NCI-H345 (cell line): ENCODE measurements around the gene SUPT3H.

Source experiments
- DNase-seq: peaks from one replicate; lab custom pipeline; 2025; lab: John Stamatoyannopoulos, UW

SUPT3H gene

GRCh38 chr6:45377554-45378333, at the start of gene SUPT3H:
TSS of gene SUPT3H (minus strand) at chr6:45377934.
- DNase-seq, result peak; percentile 96

- DNase-seq, result no peak
These were observed 48.5 kb upstream of the SUPT3H start for GRCh38 chr6:45426251-45426650.

- no peak for DNase-seq
These were observed 46.7 kb upstream of the SUPT3H start for GRCh38 chr6:45424451-45424861.

GRCh38 chr6:45423824-45424450, 46.2 kb upstream of the SUPT3H start:
- DNase-seq, result no peak

- DNase-seq, result no peak
These were observed 45.5 kb upstream of the SUPT3H start for GRCh38 chr6:45423111-45423823.

- DNase-seq, result peak; percentile 28
These were observed 44.9 kb upstream of the SUPT3H start for GRCh38 chr6:45422503-45423110.

- peak; percentile 62 for DNase-seq
These were observed 44.2 kb upstream of the SUPT3H start for GRCh38 chr6:45421709-45422502.

- no peak for DNase-seq
These were observed 43.4 kb upstream of the SUPT3H start for GRCh38 chr6:45420909-45421708.

- no peak for DNase-seq
These were observed 42.6 kb upstream of the SUPT3H start for GRCh38 chr6:45420083-45420908.

GRCh38 chr6:45419571-45420082, 41.9 kb upstream of the SUPT3H start:
- DNase-seq, result no peak

GRCh38 chr6:45417436-45417835, 39.7 kb upstream of the SUPT3H start:
- DNase-seq, result no peak

GRCh38 chr6:45416700-45417099, 39.0 kb upstream of the SUPT3H start:
- DNase-seq, result no peak

- no peak for DNase-seq
These were observed 38.2 kb upstream of the SUPT3H start for GRCh38 chr6:45415788-45416518.

- DNase-seq, result no peak
These were observed 37.6 kb upstream of the SUPT3H start for GRCh38 chr6:45415315-45415714.

- DNase-seq, result no peak
These were observed 34.2 kb upstream of the SUPT3H start for GRCh38 chr6:45411959-45412358.

GRCh38 chr6:45400021-45400420, 22.3 kb upstream of the SUPT3H start:
- no peak for DNase-seq

GRCh38 chr6:45398075-45398813, 20.5 kb upstream of the SUPT3H start:
- no peak for DNase-seq

- DNase-seq, result no peak
These were observed 16.9 kb upstream of the SUPT3H start for GRCh38 chr6:45394586-45395095.
